Caco-2 (cell line): ENCODE measurements around the gene MTMR12. TPM values are rescaled to one million over a fixed set of nuclear protein-coding genes. Genes with fewer than 3 reads are reported as not detected.
"Not testable (repeated sequence)": the region's sequence is repeated elsewhere in the genome, so short reads cannot be mapped to it uniquely, and the experiment has no call there.

ENCODE experiments used
- BruUV-seq: library from RNA; stranded (reverse); fragments of 400-500 nt; replicated peaks from 2 replicates; lab custom pipeline; 2021; lab: Mats Ljungman, UMichigan
- CTCF ChIA-PET: fragments of 300-600 bp; sonication (Branson Sonifier 250); formaldehyde crosslinking; loops from one replicate; lab custom pipeline; 2022; ENCODE audit warnings: antibody characterized with exemption; lab: Charles Lee
- POLR2A ChIA-PET: fragments of 300-600 bp; sonication (Branson Sonifier 250); formaldehyde crosslinking; loops from one replicate; lab custom pipeline; 2022; ENCODE audit warnings: antibody characterized with exemption; lab: Charles Lee
- DNase-seq, 2 experiments: peaks; one replicate each; pipeline versions ENCODE4 v3.0.0 to v3.0.0-alpha.2; 2020 to 2022
- H3K27me3 ChIP-seq: replicated peaks from 2 replicates; pipeline ENCODE4 v1.6.0; 2011; ENCODE audit warnings: low read length; ENCODE audit not compliant: control insufficient read depth, insufficient read depth
- H3K36me3 ChIP-seq: 2 replicates; pipeline ENCODE4 v1.5.1; 2011; ENCODE audit warnings: low read length; ENCODE audit not compliant: control insufficient read depth, insufficient read depth
- H3K4me1 ChIP-seq: fragments of 250-450 bp; sonication (Bioruptor Pico); 2 replicates; pipeline ENCODE4 v1.5.1; 2020; ENCODE audit warnings: mild to moderate bottlenecking
- H3K4me3 ChIP-seq: 2 replicates; pipeline ENCODE4 v1.5.1; 2011; ENCODE audit warnings: low read depth, mild to moderate bottlenecking, control low read depth, low read length
- H3K9me3 ChIP-seq: fragments of 250-450 bp; sonication (Bioruptor Pico); 2 replicates; pipeline ENCODE4 v1.5.1; 2020; ENCODE audit warnings: mild to moderate bottlenecking, moderate library complexity
- H3K27ac Mint-ChIP-seq: one replicate; pipeline ENCODE4 v1.8.0; 2022; ENCODE audit warnings: mixed read lengths; ENCODE audit not compliant: unreplicated experiment
- H3K27me3 Mint-ChIP-seq: one replicate; pipeline ENCODE4 v1.8.0; 2022; ENCODE audit warnings: mixed read lengths; ENCODE audit not compliant: insufficient read depth, unreplicated experiment
- H3K36me3 Mint-ChIP-seq: one replicate; pipeline ENCODE4 v1.8.0; 2022; ENCODE audit warnings: mild to moderate bottlenecking, mixed read lengths; ENCODE audit not compliant: insufficient read depth, unreplicated experiment
- H3K4me1 Mint-ChIP-seq: one replicate; pipeline ENCODE4 v1.8.0; 2022; ENCODE audit warnings: low read depth, mixed read lengths; ENCODE audit not compliant: unreplicated experiment
- H3K4me3 Mint-ChIP-seq: one replicate; pipeline ENCODE4 v1.8.0; 2022; ENCODE audit warnings: mild to moderate bottlenecking, moderate library complexity, mixed read lengths; ENCODE audit not compliant: unreplicated experiment
- H3K9me3 Mint-ChIP-seq: one replicate; pipeline ENCODE4 v1.8.0; 2022; ENCODE audit warnings: mixed read lengths; ENCODE audit not compliant: unreplicated experiment
- intact Hi-C: fragments of 100-400 bp; cut with micrococcal nuclease; formaldehyde crosslinking; loops from one replicate; pipeline ENCODE4 v1.10.0; 2022; ENCODE audit not compliant: unreplicated experiment
- total RNA-seq: library from RNA; stranded (reverse); gene quantifications from 2 replicates; pipeline ENCODE4 v1.2.3, GENCODE V29; 2022
- TF ChIP-seq, protein P1 (sequence below), 2 experiments: fragments of 200-600 bp in 1 of 2; IDR thresholded peaks; 1 replicate in 1 of 2; 2 replicates in 1 of 2; pipeline versions ENCODE4 v1.5.1 to v1.8.0; 2011 to 2022; ENCODE audit warnings: antibody characterized with exemption in 1 of 2, control low read depth in 1 of 2, inconsistent platforms in 1 of 2, low read depth in 1 of 2, low read length in 1 of 2, mild to moderate bottlenecking in 1 of 2, moderate library complexity in 1 of 2; ENCODE audit not compliant: insufficient read depth in 1 of 2, severe bottlenecking in 1 of 2, unreplicated experiment in 1 of 2

Gene MTMR12
- total RNA-seq, 1 experiment from 2014 or later: 35.1 TPM

GRCh38 chr5:32282633-32283032, 30.1 kb downstream of the MTMR12 start:
- H3K36me3 ChIP-seq: no peaks in the 10 kb centered on the region
- H3K27me3 Mint-ChIP-seq: no peaks in the 10 kb centered on the region
- BruUV-seq: no TSS peak
- ChIA-PET CTCF (no interaction called here), POLR2A (interaction anchor here (0.6 kb wide), 1 partner anchor 34 kb away, joined by 3 read pairs; no protein-coding TSS in a partner anchor)
- no peak for DNase-seq
- no peaks in the 10 kb centered on the region for H3K9me3 Mint-ChIP-seq
- no peak overlapping the region for H3K4me3 ChIP-seq
- TF ChIP-seq, protein P1, sequence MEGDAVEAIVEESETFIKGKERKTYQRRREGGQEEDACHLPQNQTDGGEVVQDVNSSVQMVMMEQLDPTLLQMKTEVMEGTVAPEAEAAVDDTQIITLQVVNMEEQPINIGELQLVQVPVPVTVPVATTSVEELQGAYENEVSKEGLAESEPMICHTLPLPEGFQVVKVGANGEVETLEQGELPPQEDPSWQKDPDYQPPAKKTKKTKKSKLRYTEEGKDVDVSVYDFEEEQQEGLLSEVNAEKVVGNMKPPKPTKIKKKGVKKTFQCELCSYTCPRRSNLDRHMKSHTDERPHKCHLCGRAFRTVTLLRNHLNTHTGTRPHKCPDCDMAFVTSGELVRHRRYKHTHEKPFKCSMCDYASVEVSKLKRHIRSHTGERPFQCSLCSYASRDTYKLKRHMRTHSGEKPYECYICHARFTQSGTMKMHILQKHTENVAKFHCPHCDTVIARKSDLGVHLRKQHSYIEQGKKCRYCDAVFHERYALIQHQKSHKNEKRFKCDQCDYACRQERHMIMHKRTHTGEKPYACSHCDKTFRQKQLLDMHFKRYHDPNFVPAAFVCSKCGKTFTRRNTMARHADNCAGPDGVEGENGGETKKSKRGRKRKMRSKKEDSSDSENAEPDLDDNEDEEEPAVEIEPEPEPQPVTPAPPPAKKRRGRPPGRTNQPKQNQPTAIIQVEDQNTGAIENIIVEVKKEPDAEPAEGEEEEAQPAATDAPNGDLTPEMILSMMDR (IDR thresholded peaks at IDR 0.05; ENCODE audit: insufficient read depth in 1 of 2, low read depth in 1 of 2, low read length in 1 of 2, severe bottlenecking in 1 of 2, unreplicated experiment in 1 of 2): no peak
- peaks cover 17% of the 10 kb centered on the region for H3K36me3 Mint-ChIP-seq
- H3K9me3 ChIP-seq: no peaks in the 10 kb centered on the region
- peaks cover 10% of the 10 kb centered on the region for H3K4me1 Mint-ChIP-seq
- H3K27me3 ChIP-seq: no peaks in the 10 kb centered on the region
- H3K4me1 ChIP-seq: peaks cover 12% of the 10 kb centered on the region
- H3K4me3 Mint-ChIP-seq: no peak overlapping the region
- intact Hi-C loops: no loop called here
- no peak overlapping the region for H3K27ac Mint-ChIP-seq

DNA sequence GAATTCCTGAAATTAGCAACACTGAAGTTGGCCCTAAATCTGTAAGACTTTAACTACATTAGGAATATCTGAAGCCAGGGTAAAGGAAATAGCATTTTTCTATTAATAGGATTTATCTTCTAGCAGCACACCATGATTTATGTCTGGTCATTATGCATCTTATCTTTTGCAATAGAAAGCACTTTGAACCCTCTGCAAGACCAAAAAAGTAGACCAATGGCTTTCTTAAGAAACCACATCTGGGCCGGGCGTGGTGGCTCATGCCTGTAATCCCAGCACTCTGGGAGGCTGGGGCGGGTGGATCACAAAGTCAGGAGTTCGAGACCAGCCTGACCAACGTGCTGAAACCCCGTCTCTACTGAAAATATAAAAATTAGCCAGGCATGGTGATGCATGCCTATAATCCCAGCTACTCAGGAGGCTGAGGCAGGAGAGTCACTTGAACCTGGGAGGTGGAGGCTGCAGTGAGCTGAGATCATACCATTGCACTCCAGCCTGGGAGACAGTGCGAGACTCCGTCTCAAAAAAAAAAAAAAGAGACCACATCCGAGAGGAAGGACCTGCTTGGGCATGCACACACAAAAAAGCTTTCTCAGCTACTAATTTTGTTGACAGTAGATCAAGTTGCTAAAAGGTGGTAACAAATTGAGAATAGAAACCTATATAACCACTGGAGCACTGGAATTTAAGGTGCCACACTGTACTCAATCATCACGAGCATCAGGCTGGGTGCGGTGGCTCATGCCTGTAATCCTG, 31.2 kb downstream of the MTMR12 start:
- POLR2A ChIA-PET, H3K4me1 Mint-ChIP-seq, H3K9me3 ChIP-seq, DNase-seq, CTCF ChIA-PET, H3K4me3 Mint-ChIP-seq, H3K27me3 ChIP-seq, H3K9me3 Mint-ChIP-seq, intact Hi-C loops, BruUV-seq, H3K36me3 ChIP-seq, H3K4me3 ChIP-seq, H3K27me3 Mint-ChIP-seq, H3K27ac Mint-ChIP-seq: not testable (repeated sequence)
- peaks cover 22% of the 10 kb centered on the region for H3K36me3 Mint-ChIP-seq
- H3K4me1 ChIP-seq: peaks cover 16% of the 10 kb centered on the region

GRCh38 chr5:32280656-32281081, 32.1 kb downstream of the MTMR12 start:
- no peak overlapping the region for H3K4me3 Mint-ChIP-seq
- no peak overlapping the region for H3K4me3 ChIP-seq
- H3K36me3 Mint-ChIP-seq: peaks cover 22% of the 10 kb centered on the region
- H3K9me3 Mint-ChIP-seq: no peaks in the 10 kb centered on the region
- no peaks in the 10 kb centered on the region for H3K27me3 ChIP-seq
- no TSS peak for BruUV-seq
- no peak for DNase-seq
- TF ChIP-seq, protein P1 (IDR thresholded peaks at IDR 0.05; ENCODE audit: insufficient read depth in 1 of 2, low read depth in 1 of 2, low read length in 1 of 2, severe bottlenecking in 1 of 2, unreplicated experiment in 1 of 2): no peak
- H3K4me1 ChIP-seq: peaks cover 21% of the 10 kb centered on the region
- CTCF ChIA-PET: no interaction called here
- H3K4me1 Mint-ChIP-seq: peaks cover 2% of the 10 kb centered on the region
- intact Hi-C loops: no loop called here
- POLR2A ChIA-PET: interaction anchor here (0.6 kb wide), 1 partner anchor 108 kb away, joined by 4 read pairs; no protein-coding TSS in a partner anchor
- no peaks in the 10 kb centered on the region for H3K27me3 Mint-ChIP-seq
- H3K9me3 ChIP-seq: no peaks in the 10 kb centered on the region
- no peaks in the 10 kb centered on the region for H3K36me3 ChIP-seq
- H3K27ac Mint-ChIP-seq: no peak overlapping the region
